Activated T-helper 1 cell treated with anti-CD3 and anti-CD28 coated beads, Interleukin-12 subunit alpha, Interleukin-12 subunit beta, Interleukin-2, Interleukin-4 antibody, amounts not matched to agents 30 ng/mL and 10 ng/mL and 1 ng/mL, durations not matched to agents 14 hours and 24 hours and 36 hours (primary cell): Measurements from ENCODE around the gene BPIFA3. TPM values are rescaled to one million over a fixed set of nuclear protein-coding genes. Genes with fewer than 3 reads are reported as not detected.
"Not testable (repeated sequence)": the region's sequence is repeated elsewhere in the genome, so short reads cannot be mapped to it uniquely, and the experiment has no call there.

Experiments used
- DNase-seq: peaks from one replicate; pipeline ENCODE4 v3.0.0; 2021; ENCODE audit warnings: low spot score
- H3K27ac Mint-ChIP-seq: one replicate; pipeline ENCODE4 v1.8.0; 2021; ENCODE audit warnings: mild to moderate bottlenecking, mixed read lengths
- H3K27me3 Mint-ChIP-seq: one replicate; pipeline ENCODE4 v1.8.0; 2022; ENCODE audit warnings: mild to moderate bottlenecking, moderate library complexity, mixed read lengths; ENCODE audit not compliant: insufficient read depth
- H3K36me3 Mint-ChIP-seq: one replicate; pipeline ENCODE4 v1.8.0; 2021; ENCODE audit warnings: low read depth, mixed read lengths
- H3K4me1 Mint-ChIP-seq: one replicate; pipeline ENCODE4 v1.8.0; 2021; ENCODE audit warnings: low read depth, mixed read lengths
- H3K4me3 Mint-ChIP-seq: one replicate; pipeline ENCODE4 v1.8.0; 2021; ENCODE audit warnings: mild to moderate bottlenecking, moderate library complexity, mixed read lengths
- H3K9me3 Mint-ChIP-seq: one replicate; pipeline ENCODE4 v1.8.0; 2021; ENCODE audit warnings: mixed read lengths
- intact Hi-C: fragments of 100-400 bp; cut with micrococcal nuclease; formaldehyde crosslinking; loops from one replicate; pipeline ENCODE4 v1.15.1; 2024
- total RNA-seq: library from RNA; stranded (reverse); gene quantifications from 2 replicates; pipeline ENCODE4 v1.2.3, GENCODE V29; 2022

Gene BPIFA3
- total RNA-seq = not detected in 2 replicates

GRCh38 chr20:33217052-33217451, at the start of gene BPIFA3:
Gene BPIFA3 (plus strand): TSS chr20:33217352. CDS start chr20:33217537, 185 bp downstream.
- Mint-ChIP-seq H3K9me3 (no peaks in the 10 kb centered on the region), H3K36me3 (no peaks in the 10 kb centered on the region), H3K4me3 (no peak within 1 kb of the TSS), H3K4me1 (no peaks in the 10 kb centered on the region), H3K27me3 (peaks cover 17% of the 10 kb centered on the region), H3K27ac (no peak within 1 kb of the TSS)
- intact Hi-C loops = no loop called here
- no peak for DNase-seq

- H3K27ac Mint-ChIP-seq = no peak within 1 kb of the TSS
- H3K4me3 Mint-ChIP-seq = no peak within 1 kb of the TSS
- H3K36me3 Mint-ChIP-seq = peaks cover 5% of the 10 kb centered on the region
- H3K27me3 Mint-ChIP-seq = peaks cover 9% of the 10 kb centered on the region
- no peak for DNase-seq
- H3K4me1 Mint-ChIP-seq = no peaks in the 10 kb centered on the region
- intact Hi-C loops = no loop called here
- H3K9me3 Mint-ChIP-seq = peaks cover 21% of the 10 kb centered on the region
These were observed 49.3 kb upstream of the BPIFA3 start, which contains the start of gene BPIFA2 for GRCh38 chr20:33167859-33168258. Gene BPIFA2 (plus strand): TSS chr20:33168159. CDS start chr20:33169146, 987 bp downstream.

GRCh38 chr20:33169176-33169794, 47.9 kb upstream of the BPIFA3 start:
- intact Hi-C loops = no loop called here
- peaks cover 21% of the 10 kb centered on the region for H3K9me3 Mint-ChIP-seq
- DNase-seq = no peak

DNA sequence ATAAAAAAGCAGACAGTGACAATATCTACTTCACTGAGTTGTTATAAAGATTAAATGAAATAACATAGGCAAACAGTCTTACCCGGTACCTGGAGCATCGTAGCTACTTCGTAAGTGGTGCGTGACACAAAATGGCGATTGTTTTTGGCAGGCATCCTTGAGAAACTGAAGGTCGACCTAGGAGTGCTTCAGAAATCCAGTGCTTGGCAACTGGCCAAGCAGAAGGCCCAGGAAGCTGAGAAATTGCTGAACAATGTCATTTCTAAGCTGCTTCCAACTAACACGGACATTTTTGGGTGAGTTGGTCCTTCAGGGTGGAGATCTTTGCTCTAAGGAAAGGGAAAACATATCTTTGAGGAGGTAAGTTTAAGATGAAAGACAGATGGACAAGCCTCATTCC, 44.4 kb upstream of the BPIFA3 start:
- H3K36me3 Mint-ChIP-seq = peaks cover 5% of the 10 kb centered on the region
- intact Hi-C loops = no loop called here
- no peak for DNase-seq
- H3K4me3 Mint-ChIP-seq = no peak overlapping the region
- no peak overlapping the region for H3K27ac Mint-ChIP-seq
- H3K9me3 Mint-ChIP-seq = peaks cover 21% of the 10 kb centered on the region
- H3K4me1 Mint-ChIP-seq = no peaks in the 10 kb centered on the region
- H3K27me3 Mint-ChIP-seq = peaks cover 9% of the 10 kb centered on the region

More at GRCh38 chr20:33169176-33169794, 47.9 kb upstream of the BPIFA3 start:
- peaks cover 5% of the 10 kb centered on the region for H3K36me3 Mint-ChIP-seq
- H3K27me3 Mint-ChIP-seq = peaks cover 9% of the 10 kb centered on the region
- no peak overlapping the region for H3K4me3 Mint-ChIP-seq
- H3K4me1 Mint-ChIP-seq = no peaks in the 10 kb centered on the region
- H3K27ac Mint-ChIP-seq = no peak overlapping the region

- DNase-seq = no peak
- H3K9me3 Mint-ChIP-seq = peaks cover 12% of the 10 kb centered on the region
- peaks cover 7% of the 10 kb centered on the region for H3K27me3 Mint-ChIP-seq
- peaks cover 2% of the 10 kb centered on the region for H3K36me3 Mint-ChIP-seq
- no peak overlapping the region for H3K27ac Mint-ChIP-seq
- H3K4me1 Mint-ChIP-seq = no peaks in the 10 kb centered on the region
- intact Hi-C loops = no loop called here
- H3K4me3 Mint-ChIP-seq = no peak overlapping the region
These were observed 42.0 kb upstream of the BPIFA3 start for GRCh38 chr20:33175123-33175522.

- peaks cover 2% of the 10 kb centered on the region for H3K36me3 Mint-ChIP-seq
- intact Hi-C loops = no loop called here
- H3K9me3 Mint-ChIP-seq = peaks cover 4% of the 10 kb centered on the region
These were observed 41.1 kb upstream of the BPIFA3 start for GRCh38 chr20:33176101-33176500.

DNA sequence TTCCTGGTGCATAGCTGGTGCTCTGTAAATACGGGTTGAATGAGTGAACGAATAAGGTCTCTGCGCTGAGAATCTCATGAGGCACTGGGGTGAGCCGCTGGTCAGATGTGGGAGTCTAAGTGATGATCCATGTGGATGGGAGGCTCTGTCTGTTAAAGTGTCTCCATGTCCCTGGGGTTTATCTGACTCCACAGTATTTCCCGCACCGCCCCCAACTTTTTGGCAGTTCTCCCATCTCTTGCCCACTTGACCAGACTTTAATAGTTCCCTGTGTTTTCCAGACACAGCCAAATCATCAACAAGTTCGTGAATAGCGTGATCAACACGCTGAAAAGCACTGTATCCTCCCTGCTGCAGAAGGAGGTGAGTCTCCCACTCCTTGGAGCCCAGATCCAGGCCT, 39.3 kb upstream of the BPIFA3 start:
- intact Hi-C loops = no loop called here
- H3K36me3 Mint-ChIP-seq = no peaks in the 10 kb centered on the region
- DNase-seq = no peak
- no peaks in the 10 kb centered on the region for H3K4me1 Mint-ChIP-seq
- H3K27ac Mint-ChIP-seq = no peak overlapping the region
- H3K27me3 Mint-ChIP-seq = no peaks in the 10 kb centered on the region
- no peak overlapping the region for H3K4me3 Mint-ChIP-seq
- H3K9me3 Mint-ChIP-seq = no peaks in the 10 kb centered on the region

More at GRCh38 chr20:33176101-33176500, 41.1 kb upstream of the BPIFA3 start:
- no peak for DNase-seq
- Mint-ChIP-seq H3K4me1 (no peaks in the 10 kb centered on the region), H3K27ac (no peak overlapping the region), H3K27me3 (peaks cover 2% of the 10 kb centered on the region), H3K4me3 (no peak overlapping the region)

- H3K4me3 Mint-ChIP-seq = no peak overlapping the region
- H3K36me3 Mint-ChIP-seq = no peaks in the 10 kb centered on the region
- DNase-seq = no peak
- no peak overlapping the region for H3K27ac Mint-ChIP-seq
- no peaks in the 10 kb centered on the region for H3K9me3 Mint-ChIP-seq
- intact Hi-C loops = no loop called here
- no peaks in the 10 kb centered on the region for H3K4me1 Mint-ChIP-seq
- H3K27me3 Mint-ChIP-seq = no peaks in the 10 kb centered on the region
These were observed 38.4 kb upstream of the BPIFA3 start for GRCh38 chr20:33178726-33179125.

- H3K9me3 Mint-ChIP-seq = no peaks in the 10 kb centered on the region
- no peaks in the 10 kb centered on the region for H3K4me1 Mint-ChIP-seq
- H3K36me3 Mint-ChIP-seq = no peaks in the 10 kb centered on the region
- DNase-seq = no peak
- H3K27ac Mint-ChIP-seq = no peak overlapping the region
- intact Hi-C loops = no loop called here
- no peaks in the 10 kb centered on the region for H3K27me3 Mint-ChIP-seq
- H3K4me3 Mint-ChIP-seq = no peak overlapping the region
These were observed 37.0 kb upstream of the BPIFA3 start for GRCh38 chr20:33180169-33180568.

- no peak overlapping the region for H3K27ac Mint-ChIP-seq
- H3K36me3 Mint-ChIP-seq = no peaks in the 10 kb centered on the region
- no peak for DNase-seq
- H3K27me3 Mint-ChIP-seq = no peaks in the 10 kb centered on the region
- H3K4me1 Mint-ChIP-seq = no peaks in the 10 kb centered on the region
- H3K4me3 Mint-ChIP-seq = no peak overlapping the region
- intact Hi-C loops = no loop called here
- H3K9me3 Mint-ChIP-seq = no peaks in the 10 kb centered on the region
These were observed 35.6 kb upstream of the BPIFA3 start for GRCh38 chr20:33181482-33182093.

- intact Hi-C loops = no loop called here
- H3K27me3 Mint-ChIP-seq = peaks cover 2% of the 10 kb centered on the region
- no peak overlapping the region for H3K4me3 Mint-ChIP-seq
These were observed 33.8 kb upstream of the BPIFA3 start for GRCh38 chr20:33183312-33183711.

GRCh38 chr20:33185031-33185590, 32.0 kb upstream of the BPIFA3 start:
- not testable (repeated sequence) for H3K4me1 Mint-ChIP-seq, H3K27me3 Mint-ChIP-seq, DNase-seq

More at GRCh38 chr20:33183312-33183711, 33.8 kb upstream of the BPIFA3 start:
- no peak for DNase-seq
- Mint-ChIP-seq H3K4me1 (no peaks in the 10 kb centered on the region), H3K36me3 (no peaks in the 10 kb centered on the region), H3K27ac (no peak overlapping the region), H3K9me3 (no peaks in the 10 kb centered on the region)

DNA sequence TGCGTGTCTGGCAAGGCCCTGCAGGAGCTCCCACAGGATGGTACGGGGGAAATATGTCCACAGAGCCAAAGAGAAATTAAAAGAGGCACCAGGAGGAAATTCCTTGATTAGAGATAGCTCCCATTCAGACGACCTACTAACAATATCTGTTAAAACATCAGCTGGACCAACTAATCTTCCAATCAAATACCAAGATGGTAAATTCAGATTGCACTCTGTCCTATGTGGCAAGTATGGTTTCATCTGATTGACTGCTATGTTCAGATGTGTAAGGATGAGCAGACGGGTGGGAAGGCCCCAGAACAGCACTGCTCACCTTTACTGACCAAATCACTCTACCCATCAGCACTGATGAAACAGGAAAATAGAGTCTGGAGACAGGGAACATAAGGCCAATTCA, 29.7 kb upstream of the BPIFA3 start:
- Mint-ChIP-seq H3K27ac (no peak overlapping the region), H3K4me1 (no peaks in the 10 kb centered on the region), H3K27me3 (peaks cover 8% of the 10 kb centered on the region), H3K36me3 (no peaks in the 10 kb centered on the region), H3K4me3 (no peak overlapping the region), H3K9me3 (no peaks in the 10 kb centered on the region)
- intact Hi-C loops = no loop called here
- DNase-seq = no peak

More at GRCh38 chr20:33185031-33185590, 32.0 kb upstream of the BPIFA3 start:
- H3K27ac Mint-ChIP-seq, H3K9me3 Mint-ChIP-seq, intact Hi-C loops, H3K36me3 Mint-ChIP-seq, H3K4me3 Mint-ChIP-seq: not testable (repeated sequence)
